SJCRH30 (cell line): Measurements from ENCODE around the gene ARHGEF5. TPM values are rescaled to one million over a fixed set of nuclear protein-coding genes. Genes with fewer than 3 reads are reported as not detected.
"Not testable (repeated sequence)": the region's sequence is repeated elsewhere in the genome, so short reads cannot be mapped to it uniquely, and the experiment has no call there.

ENCODE experiments used
- DNase-seq, 2 experiments: peaks; one replicate each; pipeline ENCODE4 v3.0.0-alpha.2; 2015 to 2020
- H3K27ac ChIP-seq: fragments of 250-450 bp; sonication (Bioruptor Pico); 2 replicates; pipeline ENCODE4 v1.5.1; 2020; ENCODE audit warnings: mild to moderate bottlenecking, moderate library complexity
- H3K27me3 ChIP-seq: fragments of 250-450 bp; sonication (Bioruptor Pico); 2 replicates; pipeline ENCODE4 v1.5.1; 2020; ENCODE audit warnings: mild to moderate bottlenecking, moderate library complexity
- H3K36me3 ChIP-seq: fragments of 250-450 bp; sonication (Bioruptor Pico); 2 replicates; pipeline ENCODE4 v1.5.1; 2020; ENCODE audit warnings: mild to moderate bottlenecking, moderate library complexity
- H3K4me1 ChIP-seq: fragments of 250-450 bp; sonication (Bioruptor Pico); 2 replicates; pipeline ENCODE4 v1.5.1; 2020; ENCODE audit warnings: mild to moderate bottlenecking, moderate library complexity
- H3K4me3 ChIP-seq: fragments of 250-450 bp; sonication (Bioruptor Pico); 2 replicates; pipeline ENCODE4 v1.5.1; 2020; ENCODE audit warnings: mild to moderate bottlenecking, moderate library complexity
- H3K9me3 ChIP-seq: fragments of 250-450 bp; sonication (Bioruptor Pico); replicated peaks from 2 replicates; pipeline ENCODE4 v1.5.1; 2020; ENCODE audit warnings: mild to moderate bottlenecking, moderate library complexity
- total RNA-seq: library from RNA; depleted of rRNA; stranded (reverse); fragments of >200 nt; shearing (Covaris generic); gene quantifications from 2 replicates; pipeline ENCODE4 v1.2.3, GENCODE V29; 2014

The ARHGEF5 gene
- total RNA-seq, 1 experiment from 2014 or later, result not detected

GRCh38 chr7:144356860-144357259 lies 1.7 kb downstream of the ARHGEF5 start:
- H3K4me1 ChIP-seq, H3K9me3 ChIP-seq, H3K36me3 ChIP-seq, H3K27ac ChIP-seq, H3K27me3 ChIP-seq, DNase-seq, H3K4me3 ChIP-seq: not testable (repeated sequence)

GRCh38 chr7:144362061-144362460 lies 6.9 kb downstream of the ARHGEF5 start:
- H3K4me3 ChIP-seq, H3K27me3 ChIP-seq, H3K4me1 ChIP-seq, H3K36me3 ChIP-seq, H3K9me3 ChIP-seq, DNase-seq, H3K27ac ChIP-seq: not testable (repeated sequence)

- not testable (repeated sequence) for H3K4me3 ChIP-seq, H3K36me3 ChIP-seq, H3K9me3 ChIP-seq, H3K27ac ChIP-seq, H3K4me1 ChIP-seq, H3K27me3 ChIP-seq, DNase-seq
Observed at GRCh38 chr7:144365523-144365922, 10.3 kb downstream of the ARHGEF5 start.

GRCh38 chr7:144367250-144367649 lies 12.0 kb downstream of the ARHGEF5 start:
- not testable (repeated sequence) for DNase-seq, H3K36me3 ChIP-seq, H3K27me3 ChIP-seq, H3K9me3 ChIP-seq, H3K4me3 ChIP-seq, H3K4me1 ChIP-seq, H3K27ac ChIP-seq

- H3K27me3 ChIP-seq, H3K4me1 ChIP-seq, H3K27ac ChIP-seq, H3K36me3 ChIP-seq, DNase-seq, H3K9me3 ChIP-seq, H3K4me3 ChIP-seq: not testable (repeated sequence)
Observed at GRCh38 chr7:144369221-144369620, 14.0 kb downstream of the ARHGEF5 start.

- DNase-seq, result no peak
- Histone ChIP-seq H3K27ac (no peak overlapping the region), H3K36me3 (no peaks in the 10 kb centered on the region), H3K27me3 (peaks cover 12% of the 10 kb centered on the region), H3K9me3 (no peaks in the 10 kb centered on the region), H3K4me3 (no peak overlapping the region), H3K4me1 (no peaks in the 10 kb centered on the region)
Observed at GRCh38 chr7:144378651-144379050, 23.4 kb downstream of the ARHGEF5 start.

- Histone ChIP-seq H3K9me3 (no peaks in the 10 kb centered on the region), H3K27me3 (peaks cover 18% of the 10 kb centered on the region), H3K36me3 (no peaks in the 10 kb centered on the region), H3K27ac (no peak overlapping the region), H3K4me3 (no peak overlapping the region), H3K4me1 (no peaks in the 10 kb centered on the region)
- DNase-seq, result no peak
Observed at GRCh38 chr7:144379776-144380384, 24.7 kb downstream of the ARHGEF5 start.

- H3K4me3 ChIP-seq, result no peak overlapping the region
- H3K4me1 ChIP-seq, result no peaks in the 10 kb centered on the region
- no peaks in the 10 kb centered on the region for H3K9me3 ChIP-seq
- H3K27ac ChIP-seq, result no peak overlapping the region
- DNase-seq, result no peak
- H3K36me3 ChIP-seq, result no peaks in the 10 kb centered on the region
- peaks cover 23% of the 10 kb centered on the region for H3K27me3 ChIP-seq
Observed at GRCh38 chr7:144384071-144384470, 28.9 kb downstream of the ARHGEF5 start.

GRCh38 chr7:144384555-144385245 lies 29.5 kb downstream of the ARHGEF5 start:
- H3K36me3 ChIP-seq, result no peaks in the 10 kb centered on the region
- no peaks in the 10 kb centered on the region for H3K9me3 ChIP-seq
- no peak for DNase-seq
- peaks cover 24% of the 10 kb centered on the region for H3K27me3 ChIP-seq
- no peak overlapping the region for H3K27ac ChIP-seq
- no peaks in the 10 kb centered on the region for H3K4me1 ChIP-seq
- H3K4me3 ChIP-seq, result no peak overlapping the region

- Histone ChIP-seq H3K36me3 (no peaks in the 10 kb centered on the region), H3K4me3 (no peak overlapping the region), H3K27me3 (peaks cover 35% of the 10 kb centered on the region), H3K9me3 (no peaks in the 10 kb centered on the region), H3K27ac (no peak overlapping the region), H3K4me1 (no peaks in the 10 kb centered on the region)
- no peak for DNase-seq
Observed at GRCh38 chr7:144386741-144387140, 31.5 kb downstream of the ARHGEF5 start.

GRCh38 chr7:144388950-144389349 lies 33.7 kb downstream of the ARHGEF5 start:
- no peak overlapping the region for H3K27ac ChIP-seq
- H3K36me3 ChIP-seq, result no peaks in the 10 kb centered on the region
- peaks cover 21% of the 10 kb centered on the region; the same call in 1 of the 2 replicates for H3K27me3 ChIP-seq
- H3K9me3 ChIP-seq, result no peaks in the 10 kb centered on the region
- no peak overlapping the region for H3K4me3 ChIP-seq
- no peak for DNase-seq
- H3K4me1 ChIP-seq, result no peaks in the 10 kb centered on the region

- no peaks in the 10 kb centered on the region for H3K4me1 ChIP-seq
- H3K4me3 ChIP-seq, result no peak overlapping the region
- no peaks in the 10 kb centered on the region for H3K9me3 ChIP-seq
- no peak overlapping the region for H3K27ac ChIP-seq
- H3K27me3 ChIP-seq, result peaks cover 17% of the 10 kb centered on the region; the same call in 1 of the 2 replicates
- DNase-seq, result no peak
- H3K36me3 ChIP-seq, result no peaks in the 10 kb centered on the region
Observed at GRCh38 chr7:144390481-144390880, 35.3 kb downstream of the ARHGEF5 start.

GRCh38 chr7:144391014-144391413 lies 35.8 kb downstream of the ARHGEF5 start:
- no peak overlapping the region for H3K4me3 ChIP-seq
- no peaks in the 10 kb centered on the region for H3K36me3 ChIP-seq
- H3K27ac ChIP-seq, result no peak overlapping the region
- no peaks in the 10 kb centered on the region for H3K9me3 ChIP-seq
- DNase-seq, result no peak
- peaks cover 17% of the 10 kb centered on the region; the same call in 1 of the 2 replicates for H3K27me3 ChIP-seq
- no peaks in the 10 kb centered on the region for H3K4me1 ChIP-seq

- Histone ChIP-seq H3K4me1 (no peaks in the 10 kb centered on the region), H3K27me3 (peaks cover 22% of the 10 kb centered on the region; the same call in 1 of the 2 replicates), H3K9me3 (no peaks in the 10 kb centered on the region), H3K27ac (no peak overlapping the region), H3K4me3 (no peak overlapping the region), H3K36me3 (no peaks in the 10 kb centered on the region)
- DNase-seq, result peak in 1 of 2 experiments; percentile 56
Observed at GRCh38 chr7:144391823-144392255, 36.6 kb downstream of the ARHGEF5 start.

- Histone ChIP-seq H3K27me3 (peaks cover 13% of the 10 kb centered on the region; the same call in 1 of the 2 replicates), H3K36me3 (no peaks in the 10 kb centered on the region), H3K27ac (no peak overlapping the region), H3K4me1 (no peaks in the 10 kb centered on the region), H3K9me3 (no peaks in the 10 kb centered on the region), H3K4me3 (no peak overlapping the region)
- DNase-seq, result no peak
Observed at GRCh38 chr7:144397086-144397485, 41.9 kb downstream of the ARHGEF5 start.

GRCh38 chr7:144398291-144398690 lies 43.1 kb downstream of the ARHGEF5 start:
- H3K4me1 ChIP-seq, result no peaks in the 10 kb centered on the region
- peaks cover 13% of the 10 kb centered on the region; the same call in 1 of the 2 replicates for H3K27me3 ChIP-seq
- no peak overlapping the region for H3K27ac ChIP-seq
- no peak overlapping the region for H3K4me3 ChIP-seq
- no peaks in the 10 kb centered on the region for H3K36me3 ChIP-seq
- no peak for DNase-seq
- no peaks in the 10 kb centered on the region for H3K9me3 ChIP-seq
